Gastrocnemius medialis (tissue), 4 donors: Measurements from ENCODE around the gene WDR77. TPM values are rescaled to one million over a fixed set of nuclear protein-coding genes. Genes with fewer than 3 reads are reported as not detected.

Experiments used
- ATAC-seq, 2 donors: fragments of 150-250 bp; one replicate each; pipeline ENCODE4 v1.9.1; 2016
- DNase-seq, 2 donors: peaks; one replicate each; pipeline ENCODE4 v3.0.0-alpha.2; 2019
- H3K27ac ChIP-seq, 4 donors: fragments of 200-600 bp; sonication (generic); 1 replicate in 1 of 4; 2 replicates in 3 of 4; pipeline ENCODE4 v1.5.1; 2016 to 2018; ENCODE audit warnings: mild to moderate bottlenecking in 2 of 4, moderate library complexity in 1 of 4
- H3K27me3 ChIP-seq, 3 donors: fragments of 200-600 bp; sonication (generic) in 2 of 3; 1 replicate in 1 of 3; 2 replicates in 2 of 3; pipeline versions ENCODE4 v1.5.1 to v1.6.0; 2016 to 2019; ENCODE audit warnings: mild to moderate bottlenecking in 1 of 3, moderate library complexity in 1 of 3
- H3K36me3 ChIP-seq, 2 donors: fragments of 200-600 bp; sonication (generic) in 1 of 2; one replicate each; pipeline ENCODE4 v1.5.1; 2017 to 2018
- H3K4me1 ChIP-seq, 2 donors: fragments of 200-600 bp; sonication (generic) in 1 of 2; one replicate each; pipeline ENCODE4 v1.5.1; 2016 to 2017; ENCODE audit warnings: mild to moderate bottlenecking in 2 of 2
- H3K4me3 ChIP-seq, 4 donors: fragments of 200-600 bp; sonication (generic) in 3 of 4; 1 replicate in 1 of 4; 2 replicates in 3 of 4; pipeline ENCODE4 v1.5.1; 2016 to 2019; ENCODE audit warnings: mild to moderate bottlenecking in 2 of 4
- H3K9me3 ChIP-seq, 3 donors: fragments of 200-600 bp; sonication (generic) in 2 of 3; 1 replicate in 1 of 3; 2 replicates in 2 of 3; pipeline ENCODE4 v1.5.1; 2016 to 2019
- CTCF ChIP-seq, 5 experiments: fragments of 450-650 bp in 3 of 5; fragments of 200-600 bp in 2 of 5; sonication (generic) in 2 of 5; IDR thresholded peaks in 4 of 5; conservative IDR thresholded peaks in 1 of 5; 1 replicate in 4 of 5; 2 replicates in 1 of 5; pipeline ENCODE4 v1.5.1; 2016 to 2019; ENCODE audit warnings: antibody characterized with exemption in 5 of 5, mild to moderate bottlenecking in 3 of 5, moderate library complexity in 3 of 5
- POLR2A ChIP-seq, 2 donors: fragments of 450-650 bp; IDR thresholded peaks; one replicate each; pipeline ENCODE4 v1.6.1; 2017; ENCODE audit warnings: antibody characterized with exemption in 2 of 2, mild to moderate bottlenecking in 2 of 2, moderate library complexity in 2 of 2
- in situ Hi-C, 4 donors: fragments of 200-750 bp; cut with MboI; loops; one replicate each; pipeline versions ENCODE4 v1.15.0 to v1.8.0; 2017; ENCODE audit warnings: low sequenced_read_pairs in 4 of 4
- intact Hi-C: fragments of 100-400 bp; cut with DNase I; formaldehyde crosslinking; loops from one replicate; pipeline ENCODE4 v1.15.1; 2023; ENCODE audit warnings: low total_unique reads
- total RNA-seq, 4 donors: library from RNA; depleted of rRNA; stranded (reverse); fragments of >200 nt; gene quantifications; one replicate each; pipeline versions ENCODE4 v1.1.0 to v1.2.3, GENCODE V29; 2016

Gene WDR77
- total RNA-seq, 4 donors from 2014 or later = 53.3 to 59.2 (median 56.7) TPM

GRCh38 chr1:111490220-111490619, 41.2 kb upstream of the WDR77 start:
- H3K9me3 ChIP-seq = no peaks in the 10 kb centered on the region
- intact Hi-C loops = no loop called here
- no peaks in the 10 kb centered on the region for H3K4me1 ChIP-seq
- TF ChIP-seq CTCF (IDR thresholded peaks at IDR 0.05 in 4 of 5, conservative IDR thresholded peaks at IDR 0.05 in 1 of 5) (no peak), POLR2A (IDR thresholded peaks at IDR 0.05) (no peak)
- H3K27ac ChIP-seq = peak overlapping the region in 1 of 4 donors; percentile 21
- DNase-seq (no peak), ATAC-seq (no peak)
- in situ Hi-C loops = no loop called here
- H3K36me3 ChIP-seq = no peaks in the 10 kb centered on the region
- peaks cover 0 to 2% (median 0%) of the 10 kb centered on the region in 3 donors for H3K27me3 ChIP-seq
- no peak overlapping the region for H3K4me3 ChIP-seq

- Histone ChIP-seq H3K4me3 (no peak overlapping the region), H3K9me3 (no peaks in the 10 kb centered on the region), H3K36me3 (no peaks in the 10 kb centered on the region), H3K4me1 (no peaks in the 10 kb centered on the region), H3K27me3 (peaks cover 0 to 2% (median 0%) of the 10 kb centered on the region in 3 donors), H3K27ac (peak overlapping the region in 1 of 4 donors; percentile 28)
- ATAC-seq = peak; percentile 30 to 41
- DNase-seq = peak in 1 of 2 donors; percentile 43
- intact Hi-C loops = no loop called here
- in situ Hi-C loops = loop anchor here in 3 of 4 donors (10.0 kb wide), 1 partner anchor 275 kb away; no protein-coding TSS in a partner anchor
- TF ChIP-seq CTCF (IDR thresholded peaks at IDR 0.05 in 4 of 5, conservative IDR thresholded peaks at IDR 0.05 in 1 of 5) (no peak), POLR2A (IDR thresholded peaks at IDR 0.05) (no peak)
Measured at GRCh38 chr1:111489604-111490003, 40.5 kb upstream of the WDR77 start.

GRCh38 chr1:111488669-111489068, 39.6 kb upstream of the WDR77 start:
- Histone ChIP-seq H3K36me3 (no peaks in the 10 kb centered on the region), H3K4me1 (no peaks in the 10 kb centered on the region), H3K4me3 (no peak overlapping the region), H3K9me3 (no peaks in the 10 kb centered on the region), H3K27ac (no peak overlapping the region), H3K27me3 (peaks cover 0 to 2% (median 0%) of the 10 kb centered on the region in 3 donors)
- in situ Hi-C loops (loop anchor here in 3 of 4 donors (10.0 kb wide), 1 partner anchor 276 kb away; no protein-coding TSS in a partner anchor), intact Hi-C loops (no loop called here)
- DNase-seq (no peak), ATAC-seq (no peak)
- TF ChIP-seq POLR2A (IDR thresholded peaks at IDR 0.05) = no peak
- no peak for TF ChIP-seq CTCF (IDR thresholded peaks at IDR 0.05 in 4 of 5, conservative IDR thresholded peaks at IDR 0.05 in 1 of 5)

- no peak overlapping the region for H3K4me3 ChIP-seq
Measured at GRCh38 chr1:111487133-111487532, 38.1 kb upstream of the WDR77 start.

More at GRCh38 chr1:111487133-111487532, 38.1 kb upstream of the WDR77 start:
- Histone ChIP-seq H3K36me3 (no peaks in the 10 kb centered on the region), H3K9me3 (no peaks in the 10 kb centered on the region), H3K27me3 (no peaks in the 10 kb centered on the region), H3K27ac (no peak overlapping the region), H3K4me1 (peaks cover 3 to 4% of the 10 kb centered on the region in 2 donors)
- ATAC-seq = no peak
- intact Hi-C loops (no loop called here), in situ Hi-C loops (loop anchor here in 3 of 4 donors (10.0 kb wide), 1 partner anchor 278 kb away; no protein-coding TSS in a partner anchor)
- DNase-seq = no peak
- TF ChIP-seq CTCF (IDR thresholded peaks at IDR 0.05 in 4 of 5, conservative IDR thresholded peaks at IDR 0.05 in 1 of 5) = no peak
- no peak for TF ChIP-seq POLR2A (IDR thresholded peaks at IDR 0.05)
